Left lung (tissue), 10 donors: ENCODE data around the gene VPS9D1. TPM values are rescaled to one million over a fixed set of nuclear protein-coding genes. Genes with fewer than 3 reads are reported as not detected.
"Not testable (repeated sequence)": the region's sequence is repeated elsewhere in the genome, so short reads cannot be mapped to it uniquely, and the experiment has no call there.

Experiments used
- ATAC-seq: fragments of 200-7000 bp; cut with Tn5 transposase; one replicate; pipeline ENCODE4 v1.9.1; 2020; ENCODE audit warnings: moderate library complexity
- DNase-seq, 4 donors: peaks; one replicate each; pipeline ENCODE4 v3.0.0-alpha.2; 2013 to 2020
- H3K27ac ChIP-seq, 2 donors: fragments of 200-600 bp; sonication (generic) in 1 of 2; one replicate each; pipeline versions ENCODE4 v1.5.0 to v1.8.0; 2020 to 2021
- H3K27me3 ChIP-seq, 2 donors: fragments of 200-600 bp; sonication (generic) in 1 of 2; one replicate each; pipeline versions ENCODE4 v1.5.0 to v1.8.0; 2020 to 2021
- H3K36me3 ChIP-seq, 2 donors: fragments of 200-600 bp; sonication (generic) in 1 of 2; one replicate each; pipeline versions ENCODE4 v1.5.0 to v1.8.0; 2020 to 2021
- H3K4me1 ChIP-seq, 2 donors: fragments of 200-600 bp; one replicate each; pipeline ENCODE4 v1.8.0; 2021
- H3K4me3 ChIP-seq, 2 donors: fragments of 200-600 bp; sonication (generic) in 1 of 2; one replicate each; pipeline versions ENCODE4 v1.5.0 to v1.8.0; 2020 to 2021; ENCODE audit warnings: mild to moderate bottlenecking in 1 of 2
- H3K9me3 ChIP-seq, 2 donors: fragments of 200-600 bp; sonication (generic) in 1 of 2; one replicate each; pipeline versions ENCODE4 v1.5.0 to v1.8.0; 2020 to 2021
- CTCF ChIP-seq, 2 donors: fragments of 200-600 bp; sonication (generic) in 1 of 2; IDR thresholded peaks; one replicate each; pipeline versions ENCODE4 v1.5.0 to v1.8.0; 2021; ENCODE audit warnings: antibody characterized with exemption in 2 of 2
- intact Hi-C, 2 donors: fragments of 100-400 bp; cut with DNase I; formaldehyde crosslinking; loops; one replicate each; pipeline versions ENCODE4 v1.11.2 to v1.14.2; 2022
- polyA plus RNA-seq, 6 donors: library from polyadenylated mRNA; unstranded; fragments of 120-200 nt; gene quantifications; one replicate each; pipeline ENCODE4 v1.2.1, GENCODE V29; 2013; ENCODE audit not compliant: insufficient read length in 6 of 6
- total RNA-seq, 2 donors: library from RNA; stranded (reverse); fragmentation: NEBNext Ultra II Directional; extraction: Animal tissue kit (Norgen Biotek cat#: 25700); gene quantifications; one replicate each; pipeline ENCODE4 v1.2.1, GENCODE V29; 2021
- donor health status: DM: no; HTN: yes; CAD: no.
- donor health status: DM: no; HTN: no; CAD: no.

The VPS9D1 gene
- total and polyA plus RNA-seq, 8 donors, result 9.0 to 19.0 (median 12.3) TPM

- TF ChIP-seq CTCF (IDR thresholded peaks at IDR 0.05), result no peak
- DNase-seq (peak in 1 of 4 donors; percentile 79), ATAC-seq (no peak)
- no peaks in the 10 kb centered on the region for H3K27me3 ChIP-seq
- intact Hi-C loops, result no loop called here
- H3K9me3 ChIP-seq, result no peaks in the 10 kb centered on the region
- H3K27ac ChIP-seq, result no peak overlapping the region
- H3K4me1 ChIP-seq, result peaks cover 6 to 31% of the 10 kb centered on the region in 2 donors
- H3K36me3 ChIP-seq, result peaks cover 0 to 62% of the 10 kb centered on the region in 2 donors
- H3K4me3 ChIP-seq, result no peak overlapping the region
Measured at GRCh38 chr16:89697161-89697615, 23.5 kb downstream of the VPS9D1 start.

GRCh38 chr16:89696670-89697128 lies 24.0 kb downstream of the VPS9D1 start:
- intact Hi-C loops, result no loop called here
- no peak for TF ChIP-seq CTCF (IDR thresholded peaks at IDR 0.05)
- H3K4me1 ChIP-seq, result peaks cover 6 to 27% of the 10 kb centered on the region in 2 donors
- H3K27ac ChIP-seq, result no peak overlapping the region
- no peaks in the 10 kb centered on the region for H3K27me3 ChIP-seq
- H3K36me3 ChIP-seq, result peaks cover 0 to 67% of the 10 kb centered on the region in 2 donors
- ATAC-seq (no peak), DNase-seq (peak in 1 of 4 donors; percentile 73)
- H3K9me3 ChIP-seq, result no peaks in the 10 kb centered on the region
- H3K4me3 ChIP-seq, result no peak overlapping the region

- H3K4me1 ChIP-seq, result peaks cover 6 to 25% of the 10 kb centered on the region in 2 donors
- peaks cover 0 to 73% of the 10 kb centered on the region in 2 donors for H3K36me3 ChIP-seq
- DNase-seq, result peak in 1 of 4 donors; percentile 76
- no peaks in the 10 kb centered on the region for H3K9me3 ChIP-seq
- no peaks in the 10 kb centered on the region for H3K27me3 ChIP-seq
- no peak overlapping the region for H3K4me3 ChIP-seq
- intact Hi-C loops, result no loop called here
- ATAC-seq, result no peak
- TF ChIP-seq CTCF (IDR thresholded peaks at IDR 0.05), result no peak
- no peak overlapping the region for H3K27ac ChIP-seq
Measured at GRCh38 chr16:89695875-89696669, 24.6 kb downstream of the VPS9D1 start.

- H3K27ac ChIP-seq, result no peak overlapping the region
- H3K9me3 ChIP-seq, result no peaks in the 10 kb centered on the region
- H3K27me3 ChIP-seq, result no peaks in the 10 kb centered on the region
- no peak for TF ChIP-seq CTCF (IDR thresholded peaks at IDR 0.05)
- DNase-seq (peak in 1 of 4 donors; percentile 76), ATAC-seq (no peak)
- peaks cover 0 to 18% of the 10 kb centered on the region in 2 donors for H3K4me1 ChIP-seq
- intact Hi-C loops, result no loop called here
- H3K4me3 ChIP-seq, result no peak overlapping the region
- H3K36me3 ChIP-seq, result peaks cover 0 to 81% of the 10 kb centered on the region in 2 donors
Measured at GRCh38 chr16:89695086-89695874, 25.4 kb downstream of the VPS9D1 start.

- intact Hi-C loops, ATAC-seq, H3K9me3 ChIP-seq, H3K27me3 ChIP-seq, H3K4me3 ChIP-seq, DNase-seq, H3K27ac ChIP-seq: not testable (repeated sequence)
- peaks cover 0 to 12% of the 10 kb centered on the region in 2 donors for H3K4me1 ChIP-seq
- H3K36me3 ChIP-seq, result peaks cover 0 to 85% of the 10 kb centered on the region in 2 donors
Measured at GRCh38 chr16:89694784-89695085, 26.0 kb downstream of the VPS9D1 start.
